HFFc6 (cell line): ENCODE results near the gene CD2AP. TPM values are rescaled to one million over a fixed set of nuclear protein-coding genes. Genes with fewer than 3 reads are reported as not detected.

Source experiments
- DNase-seq: peaks from one replicate; pipeline ENCODE4 v3.0.0-alpha.2; 2018
- H3K27ac Mint-ChIP-seq: 2 replicates; pipeline ENCODE4 v1.8.0; 2020; ENCODE audit warnings: mild to moderate bottlenecking, mixed read lengths
- H3K27me3 Mint-ChIP-seq: 2 replicates; pipeline ENCODE4 v1.8.0; 2021; ENCODE audit warnings: mild to moderate bottlenecking, moderate library complexity, mixed read lengths; ENCODE audit not compliant: insufficient read depth
- H3K36me3 Mint-ChIP-seq: 2 replicates; pipeline ENCODE4 v1.8.0; 2021; ENCODE audit warnings: low read depth, mixed read lengths
- H3K4me1 Mint-ChIP-seq: 2 replicates; pipeline ENCODE4 v1.8.0; 2020; ENCODE audit warnings: low read depth, mixed read lengths
- H3K4me3 Mint-ChIP-seq: 2 replicates; pipeline ENCODE4 v1.8.0; 2020; ENCODE audit warnings: mild to moderate bottlenecking, moderate library complexity, mixed read lengths
- H3K9me3 Mint-ChIP-seq: 2 replicates; pipeline ENCODE4 v1.8.0; 2020; ENCODE audit warnings: mild to moderate bottlenecking, mixed read lengths
- CTCF ChIP-seq: fragments of 200-600 bp; sonication (generic); IDR thresholded peaks from 2 replicates; pipeline ENCODE4 v1.5.0; 2021; ENCODE audit warnings: antibody characterized with exemption, mild to moderate bottlenecking
- total RNA-seq, 6 experiments: library from RNA; stranded (reverse); fragmentation: NEBNext Ultra II Directional; extraction: Animal tissue kit (Norgen Biotek cat#: 25700); gene quantifications; 2 replicates in 1 of 6; 3 replicates in 5 of 6; pipeline ENCODE4 v1.2.3, GENCODE V29; 2021

CD2AP gene
- total RNA-seq, 6 experiments from 2014 or later: 18.1 to 23.0 (median 20.9) TPM

- peak; percentile 1 for DNase-seq
- Mint-ChIP-seq H3K4me1 (peaks cover 18% of the 10 kb centered on the region), H3K36me3 (peaks cover 10% of the 10 kb centered on the region; the same call in 1 of the 2 replicates), H3K4me3 (no peak overlapping the region), H3K27ac (peak overlapping the region; percentile 51; the same call in 1 of the 2 replicates), H3K27me3 (no peaks in the 10 kb centered on the region), H3K9me3 (no peaks in the 10 kb centered on the region)
- TF ChIP-seq CTCF: no peak
Measured at GRCh38 chr6:47524136-47524845, 46.7 kb downstream of the CD2AP start.

GRCh38 chr6:47525330-47526057, 47.9 kb downstream of the CD2AP start:
- no peak overlapping the region for H3K27ac Mint-ChIP-seq
- no peaks in the 10 kb centered on the region for H3K9me3 Mint-ChIP-seq
- no peak for TF ChIP-seq CTCF
- H3K27me3 Mint-ChIP-seq: peaks cover 2% of the 10 kb centered on the region; the same call in 1 of the 2 replicates
- no peak for DNase-seq
- peaks cover 10% of the 10 kb centered on the region; the same call in 1 of the 2 replicates for H3K36me3 Mint-ChIP-seq
- peaks cover 26% of the 10 kb centered on the region for H3K4me1 Mint-ChIP-seq
- H3K4me3 Mint-ChIP-seq: no peak overlapping the region

- peaks cover 2% of the 10 kb centered on the region; the same call in 1 of the 2 replicates for H3K27me3 Mint-ChIP-seq
- H3K4me3 Mint-ChIP-seq: no peak overlapping the region
- H3K9me3 Mint-ChIP-seq: no peaks in the 10 kb centered on the region
- peaks cover 26% of the 10 kb centered on the region for H3K4me1 Mint-ChIP-seq
- H3K36me3 Mint-ChIP-seq: peaks cover 10% of the 10 kb centered on the region; the same call in 1 of the 2 replicates
- H3K27ac Mint-ChIP-seq: no peak overlapping the region
- TF ChIP-seq CTCF: no peak
- no peak for DNase-seq
Measured at GRCh38 chr6:47527274-47527673, 49.7 kb downstream of the CD2AP start.

- Mint-ChIP-seq H3K27ac (no peak overlapping the region; the same call in 1 of the 2 replicates), H3K4me3 (no peak overlapping the region), H3K36me3 (peaks cover 10% of the 10 kb centered on the region; the same call in 1 of the 2 replicates), H3K27me3 (peaks cover 2% of the 10 kb centered on the region; the same call in 1 of the 2 replicates), H3K9me3 (no peaks in the 10 kb centered on the region), H3K4me1 (peaks cover 22% of the 10 kb centered on the region)
- no peak for DNase-seq
- no peak for TF ChIP-seq CTCF
Measured at GRCh38 chr6:47529734-47530133, 52.1 kb downstream of the CD2AP start.

DNA sequence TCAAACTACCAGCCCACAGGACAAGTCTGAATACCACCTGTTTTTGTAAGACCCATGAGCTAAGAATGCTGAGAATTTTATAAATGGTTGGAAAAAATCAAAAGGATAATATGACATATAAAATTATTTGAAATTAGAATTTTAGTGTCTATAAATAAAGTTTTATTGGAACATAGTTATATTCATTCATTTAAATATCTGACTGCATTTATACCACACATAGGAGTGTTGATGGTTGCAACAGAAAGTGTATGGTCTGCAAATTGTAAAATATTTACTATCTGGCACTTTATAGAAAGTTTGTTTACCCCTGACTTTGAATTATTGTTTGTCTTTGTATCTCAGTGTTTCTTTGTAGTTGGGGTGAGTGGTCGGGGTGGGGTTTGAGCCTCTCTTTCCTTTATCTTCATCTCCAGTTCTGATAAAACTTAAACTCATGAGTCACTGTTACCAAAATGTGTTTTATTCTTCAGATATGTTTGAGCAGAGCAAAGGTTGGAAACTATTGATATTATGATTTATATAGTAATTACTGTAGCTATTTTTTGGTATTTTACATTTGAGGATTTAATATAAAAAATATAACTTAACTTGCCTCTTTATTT, 55.5 kb downstream of the CD2AP start:
- Mint-ChIP-seq H3K4me3 (no peak overlapping the region), H3K27me3 (peaks cover 2% of the 10 kb centered on the region; the same call in 1 of the 2 replicates), H3K27ac (no peak overlapping the region), H3K9me3 (no peaks in the 10 kb centered on the region), H3K36me3 (no peaks in the 10 kb centered on the region), H3K4me1 (peaks cover 17% of the 10 kb centered on the region)
- no peak for DNase-seq
- TF ChIP-seq CTCF: no peak
